Thoracic aorta (tissue), 2 donors: ENCODE measurements around the gene BMP7. TPM values are rescaled to one million over a fixed set of nuclear protein-coding genes. Genes with fewer than 3 reads are reported as not detected.

Source experiments
- ATAC-seq: fragments of 150-250 bp; one replicate; pipeline ENCODE4 v1.8.0; 2017; ENCODE audit warnings: low read depth; ENCODE audit not compliant: insufficient number of reproducible peaks, low FRiP score
- DNase-seq: peaks from one replicate; pipeline ENCODE4 v3.0.0-alpha.2; 2020; ENCODE audit warnings: low spot score
- H3K27ac ChIP-seq, 2 donors: fragments of 200-600 bp; sonication (generic); 1 replicate in 1 of 2; 2 replicates in 1 of 2; pipeline ENCODE4 v1.5.1; 2016; ENCODE audit warnings: mild to moderate bottlenecking in 2 of 2, moderate library complexity in 2 of 2
- H3K27me3 ChIP-seq: fragments of 200-600 bp; sonication (generic); replicated peaks from 2 replicates; pipeline ENCODE4 v1.6.0; 2016; ENCODE audit warnings: mild to moderate bottlenecking; ENCODE audit not compliant: insufficient read depth
- H3K36me3 ChIP-seq: fragments of 200-600 bp; sonication (generic); one replicate; pipeline ENCODE4 v1.5.1; 2016
- H3K4me1 ChIP-seq, 2 donors: fragments of 200-600 bp; sonication (generic); 1 replicate in 1 of 2; 2 replicates in 1 of 2; pipeline versions ENCODE4 v1.5.1 to v1.6.0; 2016; ENCODE audit warnings: low read depth in 2 of 2, mild to moderate bottlenecking in 1 of 2; ENCODE audit not compliant: control insufficient read depth in 1 of 2
- H3K4me3 ChIP-seq: fragments of 200-600 bp; sonication (generic); 2 replicates; pipeline ENCODE4 v1.5.1; 2016; ENCODE audit warnings: mild to moderate bottlenecking
- H3K9me3 ChIP-seq: fragments of 200-600 bp; sonication (generic); 2 replicates; pipeline ENCODE4 v1.5.1; 2016
- total RNA-seq, 2 donors: library from RNA; depleted of rRNA; stranded (reverse); fragments of >200 nt; gene quantifications; one replicate each; pipeline versions ENCODE4 v1.1.0 to v1.2.3, GENCODE V29; 2016
- TF ChIP-seq, protein P1 (sequence below): fragments of 200-600 bp; sonication (generic); IDR thresholded peaks from one replicate; pipeline ENCODE4 v1.5.1; 2019; ENCODE audit warnings: antibody characterized with exemption

BMP7 gene
- total RNA-seq, 2 donors from 2014 or later, result 1.5 TPM; not detected in 1

DNA sequence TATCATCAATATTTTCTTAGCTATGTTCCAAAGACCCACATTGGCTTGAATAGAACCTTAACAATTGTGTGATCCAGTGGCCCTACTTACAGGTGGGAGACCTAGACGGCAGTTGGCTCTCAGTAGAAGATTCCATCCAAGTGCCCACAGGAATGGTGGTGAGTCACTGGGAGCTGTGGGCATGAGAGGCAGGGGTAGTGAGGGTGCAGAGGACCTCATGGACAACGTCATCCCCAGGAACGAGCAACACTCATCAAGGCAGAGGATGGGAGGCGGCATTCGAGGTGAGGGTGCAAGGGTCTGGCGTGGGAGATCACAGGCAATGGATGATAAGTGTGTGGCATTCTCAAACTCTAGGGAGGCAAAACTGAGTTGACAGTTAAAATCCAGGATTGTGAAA, 45.7 kb upstream of the BMP7 start:
- Histone ChIP-seq H3K9me3 (no peaks in the 10 kb centered on the region), H3K27me3 (no peaks in the 10 kb centered on the region), H3K36me3 (no peaks in the 10 kb centered on the region), H3K4me3 (no peak overlapping the region), H3K4me1 (no peaks in the 10 kb centered on the region), H3K27ac (no peak overlapping the region)
- no peak for ATAC-seq
- TF ChIP-seq, protein P1, sequence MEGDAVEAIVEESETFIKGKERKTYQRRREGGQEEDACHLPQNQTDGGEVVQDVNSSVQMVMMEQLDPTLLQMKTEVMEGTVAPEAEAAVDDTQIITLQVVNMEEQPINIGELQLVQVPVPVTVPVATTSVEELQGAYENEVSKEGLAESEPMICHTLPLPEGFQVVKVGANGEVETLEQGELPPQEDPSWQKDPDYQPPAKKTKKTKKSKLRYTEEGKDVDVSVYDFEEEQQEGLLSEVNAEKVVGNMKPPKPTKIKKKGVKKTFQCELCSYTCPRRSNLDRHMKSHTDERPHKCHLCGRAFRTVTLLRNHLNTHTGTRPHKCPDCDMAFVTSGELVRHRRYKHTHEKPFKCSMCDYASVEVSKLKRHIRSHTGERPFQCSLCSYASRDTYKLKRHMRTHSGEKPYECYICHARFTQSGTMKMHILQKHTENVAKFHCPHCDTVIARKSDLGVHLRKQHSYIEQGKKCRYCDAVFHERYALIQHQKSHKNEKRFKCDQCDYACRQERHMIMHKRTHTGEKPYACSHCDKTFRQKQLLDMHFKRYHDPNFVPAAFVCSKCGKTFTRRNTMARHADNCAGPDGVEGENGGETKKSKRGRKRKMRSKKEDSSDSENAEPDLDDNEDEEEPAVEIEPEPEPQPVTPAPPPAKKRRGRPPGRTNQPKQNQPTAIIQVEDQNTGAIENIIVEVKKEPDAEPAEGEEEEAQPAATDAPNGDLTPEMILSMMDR, result no peak
- no peak for DNase-seq

DNA sequence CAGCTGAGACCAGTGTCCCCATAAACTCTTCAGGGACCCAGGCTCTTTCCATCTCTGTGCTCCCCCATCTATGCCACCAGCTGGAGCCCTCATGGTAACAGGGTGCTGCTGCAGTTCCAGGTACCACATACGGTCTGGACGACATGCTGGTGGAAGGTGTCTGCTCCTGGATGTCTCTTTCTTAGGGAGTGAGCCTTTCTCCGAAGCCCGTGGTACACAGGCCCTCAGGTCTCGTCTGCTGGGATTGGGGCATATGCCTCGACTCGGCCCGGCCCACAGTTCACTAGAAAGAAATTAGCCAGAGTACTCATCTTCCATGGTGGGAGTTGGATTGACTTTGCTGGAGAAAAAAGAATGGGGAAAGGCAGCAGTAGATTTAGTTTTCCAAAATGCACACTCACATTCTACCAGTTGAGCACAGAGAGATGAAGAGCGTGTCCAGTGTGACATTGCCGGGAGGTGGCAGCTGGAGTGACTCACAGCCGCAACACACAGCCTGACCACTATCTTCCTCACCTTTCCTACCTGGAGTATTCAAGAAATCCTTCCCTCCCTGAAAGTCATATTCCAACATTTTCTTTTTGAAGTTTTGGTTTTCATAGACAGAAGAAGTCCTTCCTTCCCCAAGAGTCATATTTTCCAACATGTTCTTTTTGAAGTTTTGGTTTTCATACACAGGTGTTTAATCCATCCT, 44.5 kb upstream of the BMP7 start:
- Histone ChIP-seq H3K27ac (no peak overlapping the region), H3K36me3 (no peaks in the 10 kb centered on the region), H3K4me1 (no peaks in the 10 kb centered on the region), H3K27me3 (no peaks in the 10 kb centered on the region), H3K4me3 (no peak overlapping the region), H3K9me3 (no peaks in the 10 kb centered on the region)
- no peak for DNase-seq
- TF ChIP-seq, protein P1, result no peak
- ATAC-seq, result no peak

DNA sequence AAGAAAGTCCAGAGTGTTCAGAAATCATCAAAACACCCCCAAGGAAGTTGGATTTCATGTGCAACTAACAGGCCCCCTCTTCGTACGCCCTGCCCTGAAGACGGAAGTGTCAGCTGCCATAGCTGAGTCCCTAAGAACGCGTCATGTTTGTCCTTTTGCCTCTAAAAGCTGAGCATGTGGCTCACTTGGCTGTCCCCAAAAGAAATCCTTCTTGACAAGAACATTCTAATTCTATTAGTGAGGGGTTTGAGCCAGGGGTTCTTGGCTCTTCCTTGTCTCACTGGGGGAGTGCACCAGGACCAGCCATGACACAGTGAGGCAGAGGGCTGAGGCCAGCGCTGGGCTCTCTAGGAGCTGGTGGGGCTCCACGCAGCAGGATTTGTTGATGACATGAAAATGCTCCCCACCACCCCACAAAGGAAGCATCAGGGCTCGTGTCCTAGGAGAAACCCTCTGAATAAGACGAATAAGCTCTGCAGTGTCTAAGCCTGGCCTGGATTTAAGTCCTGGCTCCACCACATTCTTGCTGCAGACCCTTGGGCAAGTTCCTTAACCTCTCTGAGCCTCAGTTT, 43.2 kb upstream of the BMP7 start:
- TF ChIP-seq, protein P1, result no peak
- Histone ChIP-seq H3K4me1 (no peaks in the 10 kb centered on the region), H3K27me3 (no peaks in the 10 kb centered on the region), H3K9me3 (no peaks in the 10 kb centered on the region), H3K27ac (no peak overlapping the region), H3K36me3 (no peaks in the 10 kb centered on the region), H3K4me3 (no peak overlapping the region)
- ATAC-seq (no peak), DNase-seq (no peak)

DNA sequence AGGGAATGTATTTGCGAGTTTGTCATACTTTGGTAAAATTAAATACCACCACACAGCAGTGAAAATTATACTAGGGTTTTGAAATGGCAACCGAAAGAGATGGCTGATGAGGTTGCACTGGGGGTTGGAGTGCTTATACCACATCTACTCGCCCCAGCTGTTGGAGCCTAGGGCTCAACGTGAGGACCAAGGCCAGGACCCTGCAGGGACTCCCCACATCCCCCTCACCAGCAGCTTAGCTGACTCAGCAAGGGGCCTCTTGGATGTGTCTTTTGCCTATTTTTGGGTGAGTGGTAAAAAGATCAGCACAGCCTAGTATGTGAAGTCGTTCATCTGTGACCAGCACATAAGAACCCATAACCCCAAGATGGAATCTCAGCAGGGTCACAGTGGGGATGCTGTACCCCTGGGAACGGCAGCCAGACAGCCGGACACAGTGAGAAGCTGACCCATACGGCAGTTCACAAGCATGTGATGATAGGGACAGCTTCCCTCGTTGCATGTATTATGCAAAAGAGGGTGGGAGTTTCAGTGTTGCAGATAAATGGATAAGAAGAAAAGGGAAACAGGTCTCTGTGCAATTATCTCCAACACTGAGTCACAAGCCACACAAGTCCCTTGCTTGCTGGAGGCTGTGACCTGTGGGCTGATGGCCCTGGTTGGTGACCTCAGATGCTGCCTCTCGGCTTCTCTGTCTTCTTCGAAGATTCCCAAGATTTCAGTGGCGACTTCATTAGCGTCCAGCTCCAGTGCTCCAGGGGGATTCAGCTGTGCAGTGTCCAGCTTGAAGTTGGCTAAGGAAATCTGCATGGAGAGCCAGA, 42.2 kb upstream of the BMP7 start:
- no peaks in the 10 kb centered on the region for H3K27me3 ChIP-seq
- ATAC-seq (no peak), DNase-seq (no peak)
- no peak overlapping the region for H3K27ac ChIP-seq
- no peaks in the 10 kb centered on the region for H3K4me1 ChIP-seq
- TF ChIP-seq, protein P1, result no peak
- no peak overlapping the region for H3K4me3 ChIP-seq
- H3K9me3 ChIP-seq, result no peaks in the 10 kb centered on the region
- no peaks in the 10 kb centered on the region for H3K36me3 ChIP-seq

DNA sequence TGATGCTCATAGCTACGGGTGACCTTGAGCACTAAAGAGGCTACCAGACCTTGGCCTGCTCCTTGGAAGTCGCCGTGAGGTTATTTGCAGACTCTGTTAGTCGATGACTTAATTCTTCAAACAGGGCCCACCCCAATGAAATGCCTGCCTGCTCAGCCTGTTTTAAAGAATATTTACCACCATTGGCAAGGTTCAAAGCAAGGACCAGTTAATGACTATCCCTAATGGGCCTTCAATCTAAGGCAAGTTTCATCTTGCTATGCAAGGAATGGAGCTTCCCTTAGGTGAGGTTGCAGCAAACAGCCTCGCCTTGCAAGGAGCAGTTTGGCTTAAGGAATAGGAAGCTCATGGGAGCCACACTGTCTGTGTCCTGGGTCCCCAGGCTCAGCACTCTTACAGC, 40.3 kb upstream of the BMP7 start:
- H3K4me1 ChIP-seq, result no peaks in the 10 kb centered on the region
- no peak for DNase-seq
- no peaks in the 10 kb centered on the region for H3K27me3 ChIP-seq
- TF ChIP-seq, protein P1, result no peak
- ATAC-seq, result no peak
- H3K4me3 ChIP-seq, result no peak overlapping the region
- no peaks in the 10 kb centered on the region for H3K36me3 ChIP-seq
- no peaks in the 10 kb centered on the region for H3K9me3 ChIP-seq
- H3K27ac ChIP-seq, result no peak overlapping the region
